ENCODE results near the gene SLC35D1. TPM values are rescaled to one million over a fixed set of nuclear protein-coding genes. Genes with fewer than 3 reads are reported as not detected.

SLC35D1 gene
- total RNA-seq, 2 experiments from 2014 or later, result 11.2 to 11.4 TPM

DNA sequence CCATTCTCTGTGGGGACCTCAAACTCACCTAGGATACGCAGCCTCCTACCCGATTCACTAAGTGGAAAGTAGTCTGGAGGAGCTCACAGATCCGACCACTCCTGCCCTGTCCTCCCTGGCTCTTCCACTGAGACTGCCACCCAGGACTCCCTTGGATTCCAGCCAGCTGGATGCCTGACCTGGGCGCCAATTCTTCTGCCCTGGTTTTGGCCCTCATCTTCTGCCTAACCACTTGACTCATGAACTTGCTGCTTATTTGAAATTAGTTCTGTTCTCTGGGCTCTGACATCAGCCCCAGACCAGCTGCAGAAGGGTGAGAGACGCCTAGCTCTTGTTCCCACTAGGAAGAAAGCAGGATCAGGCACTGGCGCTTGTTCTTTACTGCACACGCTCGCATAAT, 48.9 kb downstream of the SLC35D1 start:
- no peak for DNase-seq
- peaks cover 40% of the 10 kb centered on the region for H3K36me3 Mint-ChIP-seq (ENCODE audit: low read depth)
- H3K27me3 Mint-ChIP-seq (ENCODE audit: low read depth), result no peaks in the 10 kb centered on the region
- no peaks in the 10 kb centered on the region for H3K9me3 Mint-ChIP-seq (ENCODE audit: insufficient read depth)
- ATAC-seq, result no peak
- H3K27ac Mint-ChIP-seq, result no peak overlapping the region
- POLR2A ChIA-PET, result no interaction called here
- CTCF ChIA-PET, result interaction anchor here (1.5 to 3.3 kb wide), 2 partner anchors 9 to 144 kb away, joined by 10 to 14 read pairs; no protein-coding TSS in a partner anchor
- H3K4me3 Mint-ChIP-seq, result no peak overlapping the region
- peaks cover 5% of the 10 kb centered on the region for H3K4me1 Mint-ChIP-seq (ENCODE audit: low read depth)

DNA sequence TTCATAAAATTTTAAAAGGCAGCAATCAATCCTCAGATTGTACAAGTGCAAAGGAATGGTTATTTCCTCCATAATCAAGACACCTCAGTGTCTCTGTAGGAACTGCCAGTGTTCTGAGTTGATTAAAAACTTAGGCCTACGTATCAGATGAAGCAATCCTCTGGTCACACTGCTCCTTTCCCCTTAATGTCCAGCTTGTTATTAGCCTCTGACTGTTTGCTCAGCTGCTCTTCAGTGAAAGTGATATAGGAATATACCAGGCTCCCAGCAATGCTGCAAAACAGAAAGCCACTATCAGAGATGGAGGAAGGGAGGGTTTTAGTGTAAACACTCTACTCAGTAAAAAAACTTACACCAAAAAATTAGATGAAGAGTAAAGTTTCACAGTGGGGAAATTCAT, 49.8 kb downstream of the SLC35D1 start:
- no peaks in the 10 kb centered on the region for H3K27me3 Mint-ChIP-seq (ENCODE audit: low read depth)
- ATAC-seq (no peak), DNase-seq (no peak)
- H3K4me1 Mint-ChIP-seq (ENCODE audit: low read depth), result peaks cover 6% of the 10 kb centered on the region
- no peaks in the 10 kb centered on the region for H3K9me3 Mint-ChIP-seq (ENCODE audit: insufficient read depth)
- no peak overlapping the region for H3K4me3 Mint-ChIP-seq
- no peak overlapping the region for H3K27ac Mint-ChIP-seq
- CTCF ChIA-PET, result interaction anchor here (1.0 to 3.3 kb wide), 4 partner anchors 8 to 145 kb away, joined by 3 to 14 read pairs (median 6); no protein-coding TSS in a partner anchor
- H3K36me3 Mint-ChIP-seq (ENCODE audit: low read depth), result peaks cover 31% of the 10 kb centered on the region
- POLR2A ChIA-PET, result no interaction called here

DNA sequence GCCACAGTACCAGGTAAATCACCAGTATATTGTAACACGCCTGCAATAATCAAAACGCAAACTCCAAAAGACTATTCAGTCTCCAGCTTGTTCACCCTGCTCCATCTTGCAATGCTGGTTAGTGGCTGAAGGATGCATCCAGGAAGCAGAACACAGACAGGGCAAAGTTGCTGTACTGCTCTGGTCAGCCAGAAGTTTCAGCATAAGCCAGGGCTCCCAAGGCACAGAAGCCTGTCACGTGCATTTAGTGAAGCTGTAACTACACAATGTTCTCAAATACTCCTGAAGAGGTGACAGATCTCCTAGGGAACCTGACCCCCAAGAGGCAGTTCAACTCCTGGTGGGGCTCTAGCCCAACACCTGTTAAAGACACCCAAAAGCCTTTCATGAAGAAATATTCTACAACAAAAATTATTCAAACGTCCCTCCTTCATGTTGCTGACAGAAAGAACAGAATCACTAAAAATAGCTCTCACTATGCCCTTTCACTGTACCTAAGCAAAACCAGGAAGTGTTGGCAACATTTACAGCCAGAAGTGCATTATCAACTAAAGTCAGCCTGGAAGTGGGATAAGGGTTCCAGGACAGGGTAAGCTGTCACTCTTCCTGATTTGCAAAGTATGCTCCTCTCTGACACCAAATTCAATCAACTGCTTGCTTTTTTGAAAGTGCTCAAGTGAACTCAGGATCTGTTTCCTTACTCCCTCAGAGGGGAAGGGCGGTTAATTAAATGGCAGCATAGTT, 52.1 kb downstream of the SLC35D1 start:
- Mint-ChIP-seq H3K4me1 (ENCODE audit: low read depth) (peaks cover 16% of the 10 kb centered on the region), H3K27ac (no peak overlapping the region), H3K9me3 (ENCODE audit: insufficient read depth) (no peaks in the 10 kb centered on the region), H3K36me3 (ENCODE audit: low read depth) (peaks cover 21% of the 10 kb centered on the region), H3K27me3 (ENCODE audit: low read depth) (no peaks in the 10 kb centered on the region), H3K4me3 (no peak overlapping the region)
- POLR2A ChIA-PET, result interaction anchor here (1.3 kb wide), 1 partner anchor 148 kb away, joined by 3 read pairs; no protein-coding TSS in a partner anchor
- DNase-seq (no peak), ATAC-seq (no peak)
- CTCF ChIA-PET, result interaction anchor here (1.0 to 3.4 kb wide), 5 partner anchors 8 to 211 kb away, joined by 3 to 21 read pairs (median 3); no protein-coding TSS in a partner anchor

DNA sequence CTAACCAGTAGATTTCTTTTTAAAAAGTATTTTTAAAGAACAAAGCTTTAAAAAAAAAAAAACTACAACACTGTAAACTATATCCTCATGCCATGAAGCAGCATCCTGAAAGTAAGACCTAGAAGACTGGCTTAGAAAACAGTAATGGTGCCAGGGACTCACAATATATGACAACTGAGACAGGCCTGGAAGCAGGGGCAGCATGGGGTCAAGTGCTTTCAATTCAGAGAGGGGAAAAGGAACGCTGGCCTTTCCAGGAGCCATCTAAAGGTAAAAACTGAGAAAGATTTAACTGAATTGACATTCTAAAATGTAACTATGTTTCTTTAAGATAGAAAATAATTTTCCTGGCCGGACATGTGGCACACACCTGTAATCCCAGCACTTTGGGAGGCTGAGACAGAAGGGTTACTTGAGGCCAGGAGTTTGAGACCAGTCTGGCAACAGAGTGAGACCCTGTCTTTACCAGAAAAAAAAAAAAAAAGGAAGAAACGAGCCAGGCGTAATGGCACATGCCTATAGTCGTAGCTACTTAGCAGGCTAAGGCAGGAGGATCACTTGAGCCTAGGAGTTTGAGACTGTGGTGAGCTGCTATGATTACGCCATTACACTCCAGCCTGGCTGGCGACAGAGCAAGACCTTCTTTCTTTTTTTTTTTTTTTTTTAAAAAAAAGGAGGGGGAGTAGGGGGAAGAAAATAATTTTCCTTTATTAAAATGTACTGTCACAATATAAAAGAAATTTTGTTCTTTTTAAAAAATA, 54.1 kb downstream of the SLC35D1 start:
- Mint-ChIP-seq H3K4me1 (ENCODE audit: low read depth) (peaks cover 25% of the 10 kb centered on the region), H3K36me3 (ENCODE audit: low read depth) (peaks cover 18% of the 10 kb centered on the region), H3K27me3 (ENCODE audit: low read depth) (no peaks in the 10 kb centered on the region), H3K27ac (no peak overlapping the region), H3K9me3 (ENCODE audit: insufficient read depth) (no peaks in the 10 kb centered on the region), H3K4me3 (no peak overlapping the region)
- DNase-seq (no peak), ATAC-seq (no peak)
- ChIA-PET POLR2A (interaction anchor here (0.6 kb wide), 1 partner anchor 497 kb away, joined by 3 read pairs; no protein-coding TSS in a partner anchor), CTCF (interaction anchor here (1.2 to 1.6 kb wide), 2 partner anchors 144 to 149 kb away, joined by 4 to 10 read pairs; no protein-coding TSS in a partner anchor)

DNA sequence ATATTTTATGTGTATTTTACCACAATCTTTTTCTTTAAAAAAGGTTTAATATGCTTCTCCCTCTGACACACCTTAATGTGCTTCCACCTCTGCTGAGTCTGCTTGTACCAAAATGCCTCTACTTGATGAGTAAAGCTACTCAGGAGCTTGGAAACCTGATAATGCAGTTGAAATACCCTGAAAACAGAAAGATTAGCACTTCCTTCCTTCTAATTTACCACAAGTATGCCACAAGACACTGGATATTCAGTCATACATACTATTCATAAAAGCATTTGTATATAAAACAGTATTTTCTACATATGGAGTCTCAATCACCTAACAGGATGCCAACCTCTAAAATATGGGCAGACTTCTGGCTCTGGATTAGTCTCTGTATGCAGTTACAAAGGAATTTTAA, 55.0 kb downstream of the SLC35D1 start:
- ChIA-PET CTCF (interaction anchor here (0.5 to 1.6 kb wide), 3 partner anchors 18 to 150 kb away, joined by 3 to 10 read pairs (median 4); no protein-coding TSS in a partner anchor), POLR2A (no interaction called here)
- no peak overlapping the region for H3K27ac Mint-ChIP-seq
- H3K4me1 Mint-ChIP-seq (ENCODE audit: low read depth), result peaks cover 25% of the 10 kb centered on the region
- peaks cover 16% of the 10 kb centered on the region for H3K36me3 Mint-ChIP-seq (ENCODE audit: low read depth)
- H3K4me3 Mint-ChIP-seq, result no peak overlapping the region
- ATAC-seq (no peak), DNase-seq (no peak)
- no peaks in the 10 kb centered on the region for H3K9me3 Mint-ChIP-seq (ENCODE audit: insufficient read depth)
- no peaks in the 10 kb centered on the region for H3K27me3 Mint-ChIP-seq (ENCODE audit: low read depth)

DNA sequence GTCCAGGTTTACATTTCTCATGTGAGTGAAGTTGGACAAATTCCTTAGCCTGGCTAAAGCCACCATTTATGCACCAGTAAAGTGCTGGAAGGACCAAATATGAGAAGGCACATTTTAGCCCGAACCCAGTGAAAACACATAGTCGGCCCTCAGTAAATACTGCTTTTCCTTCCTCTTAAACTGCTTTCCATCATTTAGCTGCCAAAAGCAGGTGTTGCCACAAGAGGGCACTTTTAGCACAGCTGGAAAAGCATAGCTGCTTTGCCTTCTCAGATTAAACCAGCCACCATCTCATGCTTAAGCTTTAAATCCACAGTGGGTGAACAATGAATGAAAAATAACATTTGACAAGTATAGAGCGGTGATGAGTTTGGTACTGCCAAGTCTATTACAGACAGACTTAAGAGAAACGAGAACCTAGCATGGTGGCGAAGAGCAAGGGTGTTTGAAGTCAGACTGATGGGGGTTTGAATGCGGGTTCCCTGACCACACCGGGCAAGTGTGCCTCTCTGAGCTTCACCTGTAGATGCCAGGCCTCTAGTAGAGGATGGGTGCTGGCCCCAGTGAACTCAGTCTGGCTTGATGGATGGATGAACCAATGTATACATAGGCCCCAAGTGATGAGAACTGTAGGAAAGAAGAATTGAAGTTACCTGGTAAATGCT, 57.8 kb downstream of the SLC35D1 start:
- DNase-seq (peak; percentile 78), ATAC-seq (peak; percentile 72)
- ChIA-PET POLR2A (interaction anchor here (0.7 to 1.7 kb wide), 4 partner anchors 57 to 400 kb away, joined by 3 to 8 read pairs (median 4); partner anchors contain the start of genes DNAI4 and SLC35D1), CTCF (interaction anchor here (0.5 to 4.4 kb wide), 38 partner anchors 8 to 509 kb away, joined by 3 to 89 read pairs (median 5); partner anchors contain the start of genes IL23R and SLC35D1)
- Mint-ChIP-seq H3K4me1 (ENCODE audit: low read depth) (peaks cover 20% of the 10 kb centered on the region), H3K9me3 (ENCODE audit: insufficient read depth) (no peaks in the 10 kb centered on the region), H3K4me3 (no peak overlapping the region), H3K27ac (no peak overlapping the region), H3K36me3 (ENCODE audit: low read depth) (no peaks in the 10 kb centered on the region), H3K27me3 (ENCODE audit: low read depth) (no peaks in the 10 kb centered on the region)

DNA sequence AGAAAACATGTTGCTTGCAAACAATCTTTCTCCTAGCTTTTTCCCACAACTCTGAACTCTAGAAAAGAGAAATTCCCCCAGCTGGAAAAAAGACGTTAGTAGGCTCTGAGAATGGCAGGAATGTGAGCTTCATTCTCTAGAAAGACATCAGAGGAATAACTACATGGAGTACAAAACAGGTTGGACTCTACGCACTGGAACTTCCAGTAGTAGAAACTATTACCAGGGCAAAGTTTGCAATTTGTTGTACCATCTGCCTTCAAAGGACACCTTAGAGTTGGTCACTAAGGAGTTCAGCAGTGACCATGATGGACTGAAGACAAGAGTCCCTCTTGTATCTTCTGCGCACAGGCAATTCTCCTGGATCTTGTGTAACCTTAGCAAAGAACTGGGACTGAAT, 60.9 kb downstream of the SLC35D1 start:
- ChIA-PET POLR2A (interaction anchor here (1.5 kb wide), 1 partner anchor 12 kb away, joined by 4 read pairs; no protein-coding TSS in a partner anchor), CTCF (interaction anchor here (0.8 to 3.5 kb wide), 6 partner anchors 9 to 267 kb away, joined by 3 to 26 read pairs (median 3); no protein-coding TSS in a partner anchor)
- H3K36me3 Mint-ChIP-seq (ENCODE audit: low read depth), result peaks cover 23% of the 10 kb centered on the region
- H3K4me3 Mint-ChIP-seq, result no peak overlapping the region
- no peak for DNase-seq
- peaks cover 9% of the 10 kb centered on the region for H3K4me1 Mint-ChIP-seq (ENCODE audit: low read depth)
- no peaks in the 10 kb centered on the region for H3K27me3 Mint-ChIP-seq (ENCODE audit: low read depth)
- H3K9me3 Mint-ChIP-seq (ENCODE audit: insufficient read depth), result no peaks in the 10 kb centered on the region
- ATAC-seq, result no peak
- no peak overlapping the region for H3K27ac Mint-ChIP-seq

DNA sequence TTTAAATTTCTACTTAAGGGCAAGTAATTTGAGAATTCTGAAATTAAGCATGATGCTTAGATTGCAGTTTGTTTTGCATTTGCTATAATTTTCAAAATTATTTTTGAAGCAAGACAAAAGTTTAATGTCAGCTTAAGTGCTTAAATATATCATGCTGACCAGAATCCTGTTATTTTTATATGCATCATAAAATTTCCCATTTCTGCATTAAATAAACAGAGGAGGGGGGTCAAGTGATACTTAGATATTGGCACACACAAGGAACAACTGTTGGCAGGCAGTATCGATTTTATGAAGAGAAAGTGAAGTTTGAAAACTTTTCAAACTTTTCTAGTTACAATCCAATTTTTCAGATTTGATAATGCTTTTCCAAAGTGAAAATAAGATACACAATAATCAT, 68.1 kb downstream of the SLC35D1 start:
- no peaks in the 10 kb centered on the region for H3K9me3 Mint-ChIP-seq (ENCODE audit: insufficient read depth)

DNA sequence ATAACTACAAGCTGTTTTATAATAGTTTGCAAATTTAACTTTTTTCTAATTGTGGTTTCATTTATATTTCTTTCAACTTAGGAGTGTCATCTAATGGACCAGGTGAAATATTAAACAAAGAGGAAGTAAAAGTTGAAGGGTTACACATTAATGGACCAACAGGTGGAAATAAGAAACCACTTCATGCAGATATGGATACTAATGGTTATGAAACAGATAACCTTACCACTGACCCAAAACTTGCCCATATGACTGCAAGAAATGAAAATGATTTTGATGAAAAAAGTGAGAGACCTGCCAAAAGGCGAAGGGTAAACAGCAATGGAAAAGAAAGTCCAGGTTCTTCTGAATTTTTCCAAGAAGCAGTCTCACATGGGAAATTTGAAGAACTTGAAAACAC, 69.5 kb downstream of the SLC35D1 start:
- no peak for ATAC-seq
- peaks cover 63% of the 10 kb centered on the region for H3K36me3 Mint-ChIP-seq (ENCODE audit: low read depth)
- DNase-seq, result no peak
- H3K27me3 Mint-ChIP-seq (ENCODE audit: low read depth), result no peaks in the 10 kb centered on the region
- peak overlapping the region; percentile 20 for H3K27ac Mint-ChIP-seq
- ChIA-PET CTCF (interaction anchor here (1.5 kb wide), 1 partner anchor 229 kb away, joined by 4 read pairs; no protein-coding TSS in a partner anchor), POLR2A (interaction anchor here (0.6 kb wide), 1 partner anchor 186 kb away, joined by 3 read pairs; no protein-coding TSS in a partner anchor)
- H3K4me1 Mint-ChIP-seq (ENCODE audit: low read depth), result peaks cover 28% of the 10 kb centered on the region
- no peaks in the 10 kb centered on the region for H3K9me3 Mint-ChIP-seq (ENCODE audit: insufficient read depth)
- no peak overlapping the region for H3K4me3 Mint-ChIP-seq

More for the DNA sequence above, 68.1 kb downstream of the SLC35D1 start:
- DNase-seq (no peak), ATAC-seq (no peak)
- POLR2A ChIA-PET, result no interaction called here
- CTCF ChIA-PET, result interaction anchor here (1.1 to 1.9 kb wide), 3 partner anchors 10 to 226 kb away, joined by 4 to 10 read pairs (median 8); no protein-coding TSS in a partner anchor
- Mint-ChIP-seq H3K4me3 (no peak overlapping the region), H3K27me3 (ENCODE audit: low read depth) (no peaks in the 10 kb centered on the region), H3K4me1 (ENCODE audit: low read depth) (peaks cover 25% of the 10 kb centered on the region), H3K27ac (no peak overlapping the region), H3K36me3 (ENCODE audit: low read depth) (peaks cover 69% of the 10 kb centered on the region)

DNA sequence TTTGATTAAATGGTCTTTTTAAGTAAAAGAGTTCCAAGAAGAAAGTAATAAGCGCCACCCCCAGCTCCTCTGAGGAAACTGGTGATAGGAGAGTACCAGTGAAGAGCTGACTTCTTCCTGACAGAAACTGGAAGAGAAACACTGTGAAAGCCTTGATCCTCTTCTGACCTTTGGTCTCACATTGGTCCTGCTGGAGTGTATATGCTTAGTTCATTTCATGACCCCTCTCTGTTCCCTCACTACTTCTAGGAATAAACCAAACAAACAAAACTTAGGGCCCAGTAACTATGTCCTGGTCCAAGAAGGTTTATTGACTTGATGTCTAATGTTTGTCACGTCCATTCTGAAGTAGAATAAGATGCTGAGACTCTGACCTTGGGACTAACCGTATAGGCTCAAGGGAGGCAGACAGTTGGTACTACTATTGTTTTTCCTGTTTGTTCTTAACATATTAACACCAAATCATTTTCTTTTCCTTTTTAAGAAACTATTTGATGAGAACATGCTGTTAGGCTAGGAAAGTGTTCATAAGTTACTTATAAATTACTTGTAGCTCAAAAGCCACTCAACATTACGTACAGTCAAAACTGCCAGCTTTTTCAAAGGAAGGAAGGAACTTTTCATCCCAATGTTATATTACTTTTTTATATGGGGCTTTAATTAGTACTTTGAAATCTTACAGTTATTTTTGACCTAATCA, 71.2 kb downstream of the SLC35D1 start:
- ChIA-PET POLR2A (interaction anchor here (1.4 kb wide), 1 partner anchor 52 kb away, joined by 6 read pairs; no protein-coding TSS in a partner anchor), CTCF (interaction anchor here (0.8 to 1.8 kb wide), 3 partner anchors 161 to 231 kb away, joined by 3 to 9 read pairs (median 3); no protein-coding TSS in a partner anchor)
- no peaks in the 10 kb centered on the region for H3K9me3 Mint-ChIP-seq (ENCODE audit: insufficient read depth)
- no peak for ATAC-seq
- H3K36me3 Mint-ChIP-seq (ENCODE audit: low read depth), result peaks cover 56% of the 10 kb centered on the region
- H3K27ac Mint-ChIP-seq, result no peak overlapping the region
- peaks cover 28% of the 10 kb centered on the region for H3K4me1 Mint-ChIP-seq (ENCODE audit: low read depth)
- DNase-seq, result no peak
- H3K4me3 Mint-ChIP-seq, result no peak overlapping the region
- no peaks in the 10 kb centered on the region for H3K27me3 Mint-ChIP-seq (ENCODE audit: low read depth)

Data from activated CD8-positive, alpha-beta T cell treated with anti-CD3 and anti-CD28 coated beads, Interleukin-2, amount 10 ng/mL, durations not matched to agents 7 days and 5 days (primary cell).